ENCODE data around the gene WSCD2. TPM values are rescaled to one million over a fixed set of nuclear protein-coding genes. Genes with fewer than 3 reads are reported as not detected.

Gene WSCD2
- polyA plus RNA-seq, 1 of the 3 experiments (the other 2 are of a cell fraction): 0.03 TPM

DNA sequence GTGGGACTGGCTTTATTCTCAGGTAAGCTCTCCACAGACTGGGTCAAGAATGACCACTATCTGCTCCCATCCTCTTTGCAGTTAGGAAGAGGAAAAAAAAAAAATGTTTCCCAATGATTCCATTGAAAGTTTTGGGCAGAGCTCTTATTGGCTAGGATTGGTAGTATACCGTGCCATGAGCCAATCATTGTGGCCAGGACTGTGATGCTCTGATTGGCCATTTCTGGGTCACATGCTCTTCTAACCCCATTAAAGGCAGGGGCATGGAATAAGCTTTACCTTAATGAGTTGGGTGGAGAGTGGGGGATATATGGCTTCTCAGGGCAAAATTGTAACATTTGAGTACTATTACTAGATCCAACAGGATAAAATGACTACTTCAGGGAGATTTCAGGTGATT is 49.4 kb upstream of the WSCD2 start:
- Histone ChIP-seq H4K20me1 (ENCODE audit: insufficient read depth) (no peaks in the 10 kb centered on the region), H3K79me2 (ENCODE audit: insufficient read depth) (no peaks in the 10 kb centered on the region), H3K4me1 (ENCODE audit: control insufficient read depth in 1 of 2, insufficient read depth in 2 of 2, low read depth in 1 of 2, low read length in 1 of 2) (no peaks in the 10 kb centered on the region; a peak in 1 of 4 replicates), H3F3A (replicated peaks; ENCODE audit: insufficient read depth) (no peaks in the 10 kb centered on the region), H3K9me2 (no peaks in the 10 kb centered on the region), H3K9ac (no peak overlapping the region), H3K9me3 (no peaks in the 10 kb centered on the region), H3K4me3 (ENCODE audit: low read depth in 2 of 2, low read length in 1 of 2) (no peak overlapping the region), H3K27me3 (ENCODE audit: insufficient read depth) (no peaks in the 10 kb centered on the region), H2AFZ (ENCODE audit: low read depth) (no peak overlapping the region), H3K36me3 (replicated peaks in 1 of 2; ENCODE audit: control insufficient read depth in 1 of 2, insufficient read depth in 2 of 2, low read length in 1 of 2) (no peaks in the 10 kb centered on the region), H3K4me2 (no peak overlapping the region), H3K27ac (ENCODE audit: low read depth in 2 of 2, low read length in 1 of 2) (no peak overlapping the region)
- WGBS (ENCODE audit: low lambda C conversion rate): 22% methylated on average over 1 of the region's 1 CpG
- TF ChIP-seq TEAD4 (IDR thresholded peaks at IDR 0.05; ENCODE audit: borderline replicate concordance, insufficient read depth): no peak
- TF ChIP-seq YY1 (IDR thresholded peaks at IDR 0.05; ENCODE audit: low read depth): no peak
- TF ChIP-seq FOSL2 (IDR thresholded peaks at IDR 0.05; ENCODE audit: borderline replicate concordance, low read depth): no peak
- TF ChIP-seq, protein P1, sequence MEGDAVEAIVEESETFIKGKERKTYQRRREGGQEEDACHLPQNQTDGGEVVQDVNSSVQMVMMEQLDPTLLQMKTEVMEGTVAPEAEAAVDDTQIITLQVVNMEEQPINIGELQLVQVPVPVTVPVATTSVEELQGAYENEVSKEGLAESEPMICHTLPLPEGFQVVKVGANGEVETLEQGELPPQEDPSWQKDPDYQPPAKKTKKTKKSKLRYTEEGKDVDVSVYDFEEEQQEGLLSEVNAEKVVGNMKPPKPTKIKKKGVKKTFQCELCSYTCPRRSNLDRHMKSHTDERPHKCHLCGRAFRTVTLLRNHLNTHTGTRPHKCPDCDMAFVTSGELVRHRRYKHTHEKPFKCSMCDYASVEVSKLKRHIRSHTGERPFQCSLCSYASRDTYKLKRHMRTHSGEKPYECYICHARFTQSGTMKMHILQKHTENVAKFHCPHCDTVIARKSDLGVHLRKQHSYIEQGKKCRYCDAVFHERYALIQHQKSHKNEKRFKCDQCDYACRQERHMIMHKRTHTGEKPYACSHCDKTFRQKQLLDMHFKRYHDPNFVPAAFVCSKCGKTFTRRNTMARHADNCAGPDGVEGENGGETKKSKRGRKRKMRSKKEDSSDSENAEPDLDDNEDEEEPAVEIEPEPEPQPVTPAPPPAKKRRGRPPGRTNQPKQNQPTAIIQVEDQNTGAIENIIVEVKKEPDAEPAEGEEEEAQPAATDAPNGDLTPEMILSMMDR (IDR thresholded peaks at IDR 0.05): no peak
- no peak for TF ChIP-seq TAF1 (IDR thresholded peaks at IDR 0.05; ENCODE audit: borderline replicate concordance, low read depth, low read length)
- no peak for DNase-seq
- ChIA-PET POLR2A (no interaction called here), CTCF (interaction anchor here (1.1 to 1.2 kb wide), 2 partner anchors 16 kb away, joined by 3 read pairs; no protein-coding TSS in a partner anchor)

- ChIA-PET CTCF (interaction anchor here (1.1 to 1.2 kb wide), 2 partner anchors 16 to 17 kb away, joined by 3 read pairs; no protein-coding TSS in a partner anchor), POLR2A (no interaction called here)
- no peaks in the 10 kb centered on the region for H3F3A ChIP-seq (replicated peaks; ENCODE audit: insufficient read depth)
Observed at GRCh38 chr12:108080363-108080762, 48.7 kb upstream of the WSCD2 start.

More at GRCh38 chr12:108080363-108080762, 48.7 kb upstream of the WSCD2 start:
- no peaks in the 10 kb centered on the region for H3K36me3 ChIP-seq (replicated peaks in 1 of 2; ENCODE audit: control insufficient read depth in 1 of 2, insufficient read depth in 2 of 2, low read length in 1 of 2)
- no peaks in the 10 kb centered on the region; a peak in 1 of 4 replicates for H3K4me1 ChIP-seq (ENCODE audit: control insufficient read depth in 1 of 2, insufficient read depth in 2 of 2, low read depth in 1 of 2, low read length in 1 of 2)
- no peak overlapping the region for H3K27ac ChIP-seq (ENCODE audit: low read depth in 2 of 2, low read length in 1 of 2)
- TF ChIP-seq GATA2 (CRISPR knock-in tag; IDR thresholded peaks at IDR 0.05) (no peak), GABPA (IDR thresholded peaks at IDR 0.05; ENCODE audit: low read depth) (no peak), CHD2 (IDR thresholded peaks at IDR 0.05; ENCODE audit: low read length, partially characterized antibody) (no peak), MAX (IDR thresholded peaks at IDR 0.05; ENCODE audit: low read depth) (no peak), POLR2AphosphoS5 (IDR thresholded peaks at IDR 0.05; ENCODE audit: low read depth, low read length) (no peak), TAF1 (IDR thresholded peaks at IDR 0.05; ENCODE audit: borderline replicate concordance, low read depth, low read length) (no peak), JUND (IDR thresholded peaks at IDR 0.05) (no peak), ELF1 (IDR thresholded peaks at IDR 0.05) (no peak)
- TF ChIP-seq, protein P2, sequence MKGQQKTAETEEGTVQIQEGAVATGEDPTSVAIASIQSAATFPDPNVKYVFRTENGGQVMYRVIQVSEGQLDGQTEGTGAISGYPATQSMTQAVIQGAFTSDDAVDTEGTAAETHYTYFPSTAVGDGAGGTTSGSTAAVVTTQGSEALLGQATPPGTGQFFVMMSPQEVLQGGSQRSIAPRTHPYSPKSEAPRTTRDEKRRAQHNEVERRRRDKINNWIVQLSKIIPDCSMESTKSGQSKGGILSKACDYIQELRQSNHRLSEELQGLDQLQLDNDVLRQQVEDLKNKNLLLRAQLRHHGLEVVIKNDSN (IDR thresholded peaks at IDR 0.05; ENCODE audit: borderline replicate concordance, low read depth): no peak
- TF ChIP-seq, protein P3, sequence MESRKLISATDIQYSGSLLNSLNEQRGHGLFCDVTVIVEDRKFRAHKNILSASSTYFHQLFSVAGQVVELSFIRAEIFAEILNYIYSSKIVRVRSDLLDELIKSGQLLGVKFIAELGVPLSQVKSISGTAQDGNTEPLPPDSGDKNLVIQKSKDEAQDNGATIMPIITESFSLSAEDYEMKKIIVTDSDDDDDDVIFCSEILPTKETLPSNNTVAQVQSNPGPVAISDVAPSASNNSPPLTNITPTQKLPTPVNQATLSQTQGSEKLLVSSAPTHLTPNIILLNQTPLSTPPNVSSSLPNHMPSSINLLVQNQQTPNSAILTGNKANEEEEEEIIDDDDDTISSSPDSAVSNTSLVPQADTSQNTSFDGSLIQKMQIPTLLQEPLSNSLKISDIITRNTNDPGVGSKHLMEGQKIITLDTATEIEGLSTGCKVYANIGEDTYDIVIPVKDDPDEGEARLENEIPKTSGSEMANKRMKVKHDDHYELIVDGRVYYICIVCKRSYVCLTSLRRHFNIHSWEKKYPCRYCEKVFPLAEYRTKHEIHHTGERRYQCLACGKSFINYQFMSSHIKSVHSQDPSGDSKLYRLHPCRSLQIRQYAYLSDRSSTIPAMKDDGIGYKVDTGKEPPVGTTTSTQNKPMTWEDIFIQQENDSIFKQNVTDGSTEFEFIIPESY (IDR thresholded peaks at IDR 0.05; ENCODE audit: borderline replicate concordance, low read depth): no peak
- no peaks in the 10 kb centered on the region for H3K27me3 ChIP-seq (ENCODE audit: insufficient read depth)
- no peaks in the 10 kb centered on the region for H3K9me2 ChIP-seq
- H4K20me1 ChIP-seq (ENCODE audit: insufficient read depth): no peaks in the 10 kb centered on the region
- 55% methylated on average over 7 of the region's 7 CpGs for WGBS (ENCODE audit: low lambda C conversion rate)
- no peak overlapping the region for H3K4me2 ChIP-seq
- no peaks in the 10 kb centered on the region for H3K9me3 ChIP-seq
- no peak overlapping the region for H3K4me3 ChIP-seq (ENCODE audit: low read depth in 2 of 2, low read length in 1 of 2)
- no peak overlapping the region for H2AFZ ChIP-seq (ENCODE audit: low read depth)
- no peaks in the 10 kb centered on the region for H3K79me2 ChIP-seq (ENCODE audit: insufficient read depth)
- no peak overlapping the region for H3K9ac ChIP-seq
- no peak for DNase-seq

All from SK-N-SH (cell line).